OCI-LY1 (cell line): ENCODE measurements around the gene KCNB1.

Experiments
- CTCF ChIP-seq: fragments of 200-600 bp; sonication (generic), shearing (Covaris generic); IDR thresholded peaks from 2 replicates; pipeline ENCODE4 v1.5.1; 2017; ENCODE audit warnings: mild to moderate bottlenecking, antibody characterized with exemption, low read length, moderate library complexity, mixed read lengths
- EZH2 ChIP-seq: fragments of 200-600 bp; sonication (generic), shearing (Covaris generic); IDR thresholded peaks from 2 replicates; pipeline ENCODE4 v1.8.0; 2017; ENCODE audit warnings: borderline replicate concordance, mixed run types, mild to moderate bottlenecking, antibody characterized with exemption, low read length, moderate library complexity, mixed read lengths

GRCh38 chr20:49479785-49480184, 2.7 kb downstream of the KCNB1 start:
- TF ChIP-seq EZH2 (no peak), CTCF (no peak)
